Fibroblast of mammary gland (primary cell): ENCODE data around the gene UBE3D.

Experiments
- DNase-seq: peaks from one replicate; pipeline ENCODE4 v3.0.0-alpha.2; 2010; ENCODE audit warnings: low read depth
- H3K4me3 ChIP-seq: 2 replicates; pipeline ENCODE4 v1.5.1; 2011; ENCODE audit warnings: low read depth, mild to moderate bottlenecking, low read length, moderate library complexity; ENCODE audit not compliant: control insufficient read depth
- CTCF ChIP-seq: conservative IDR thresholded peaks from 2 replicates; pipeline ENCODE4 v1.5.1; 2011; ENCODE audit warnings: low read depth, low read length, inconsistent platforms; ENCODE audit not compliant: control insufficient read depth, insufficient read depth

Gene UBE3D

GRCh38 chr6:82987416-82987815 is 78.2 kb downstream of the UBE3D start:
- no peak overlapping the region for H3K4me3 ChIP-seq
- peak; percentile 35 for DNase-seq
- TF ChIP-seq CTCF = no peak

- no peak for TF ChIP-seq CTCF
- no peak overlapping the region for H3K4me3 ChIP-seq
- no peak for DNase-seq
Measured at GRCh38 chr6:82984720-82985119, 80.9 kb downstream of the UBE3D start.

- TF ChIP-seq CTCF = no peak
- DNase-seq = peak; percentile 96
- no peak overlapping the region for H3K4me3 ChIP-seq
Measured at GRCh38 chr6:82980086-82980485, 85.6 kb downstream of the UBE3D start.

GRCh38 chr6:82979657-82980056 is 86.0 kb downstream of the UBE3D start:
- no peak for TF ChIP-seq CTCF
- no peak overlapping the region for H3K4me3 ChIP-seq
- DNase-seq = peak; percentile 16

- DNase-seq = no peak
- H3K4me3 ChIP-seq = no peak overlapping the region
- no peak for TF ChIP-seq CTCF
Measured at GRCh38 chr6:82978362-82978945, 87.2 kb downstream of the UBE3D start.

GRCh38 chr6:82976179-82976578 is 89.5 kb downstream of the UBE3D start:
- no peak for TF ChIP-seq CTCF
- no peak overlapping the region for H3K4me3 ChIP-seq
- no peak for DNase-seq
